ENCODE data around the gene MAP1S.

Gene MAP1S

GRCh38 chr19:17703824-17704463 is 15.3 kb upstream of the MAP1S start:
- H3K27me3 ChIP-seq (ENCODE audit: control insufficient read depth, insufficient read depth, low read length), result no peaks in the 10 kb centered on the region
- no peak overlapping the region for H3K9ac ChIP-seq (ENCODE audit: low read depth, low read length)
- H3K4me3 ChIP-seq (ENCODE audit: low read depth, low read length), result no peak overlapping the region
- H3K36me3 ChIP-seq (ENCODE audit: control insufficient read depth, insufficient read depth, low read length), result no peaks in the 10 kb centered on the region
- H3K4me1 ChIP-seq (ENCODE audit: control insufficient read depth, insufficient read depth, low read length), result no peaks in the 10 kb centered on the region
- H3K9me3 ChIP-seq (ENCODE audit: control insufficient read depth, insufficient read depth, low read length), result no peaks in the 10 kb centered on the region
- H3K27ac ChIP-seq (ENCODE audit: low read depth, low read length), result no peak overlapping the region

DNA sequence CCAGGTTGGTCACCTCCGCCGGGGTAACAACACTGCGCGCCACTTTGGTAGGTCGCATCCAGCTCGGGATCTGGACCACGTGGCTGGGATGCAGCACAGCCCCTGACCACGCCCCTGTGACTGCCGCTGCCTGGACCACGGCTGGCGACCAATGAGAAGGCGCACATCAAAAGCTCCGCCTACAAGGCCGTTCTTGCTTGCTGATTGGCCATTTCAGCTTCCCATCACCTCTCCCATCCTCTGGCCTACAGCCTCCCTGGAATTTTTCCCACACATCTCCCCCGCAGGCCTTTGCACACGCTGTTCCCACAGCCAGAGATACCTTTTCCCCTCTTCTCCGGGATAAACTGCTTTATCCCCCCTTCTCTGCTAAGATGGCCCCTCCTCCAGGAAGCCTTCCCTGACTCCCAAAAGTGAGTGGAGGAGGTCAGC is 12.5 kb upstream of the MAP1S start:
- Histone ChIP-seq H3K27ac (ENCODE audit: low read depth, low read length) (no peak overlapping the region), H3K4me3 (ENCODE audit: low read depth, low read length) (no peak overlapping the region), H3K9ac (ENCODE audit: low read depth, low read length) (no peak overlapping the region)

GRCh38 chr19:17711851-17712250 is 7.4 kb upstream of the MAP1S start:
- no peaks in the 10 kb centered on the region for H3K27me3 ChIP-seq (ENCODE audit: control insufficient read depth, insufficient read depth, low read length)

More for the DNA sequence above, 12.5 kb upstream of the MAP1S start:
- no peaks in the 10 kb centered on the region for H3K36me3 ChIP-seq (ENCODE audit: control insufficient read depth, insufficient read depth, low read length)
- H3K4me1 ChIP-seq (ENCODE audit: control insufficient read depth, insufficient read depth, low read length), result no peaks in the 10 kb centered on the region
- no peaks in the 10 kb centered on the region for H3K9me3 ChIP-seq (ENCODE audit: control insufficient read depth, insufficient read depth, low read length)
- no peaks in the 10 kb centered on the region for H3K27me3 ChIP-seq (ENCODE audit: control insufficient read depth, insufficient read depth, low read length)

DNA sequence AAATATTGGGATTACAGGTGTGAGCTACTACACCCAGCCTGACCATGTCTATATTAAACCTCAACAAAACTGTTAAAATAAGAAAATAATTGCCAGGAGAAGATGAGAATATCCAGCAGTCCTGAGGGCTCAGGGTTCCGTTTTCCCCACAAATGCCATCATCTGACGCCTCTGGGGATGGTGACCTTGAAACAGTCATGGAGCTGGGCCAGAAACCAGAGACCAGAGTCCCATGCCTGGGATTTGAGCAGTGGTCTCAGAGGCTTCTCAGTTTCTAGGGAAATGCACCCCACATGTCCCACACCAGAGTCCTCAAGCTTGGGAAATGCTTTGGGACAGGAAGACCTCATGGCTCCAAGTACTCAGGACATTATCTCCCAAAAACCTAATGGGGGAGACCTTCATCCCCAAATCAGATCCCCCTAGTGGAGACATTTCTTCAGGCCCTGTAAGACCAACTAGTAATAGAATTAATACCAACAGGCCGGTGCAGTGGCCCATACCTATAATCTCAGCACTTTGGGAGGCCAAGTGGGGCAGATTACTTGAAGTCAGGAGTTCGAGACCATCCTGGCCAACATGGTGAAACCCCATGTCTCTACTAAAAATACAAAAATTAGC is 2.9 kb upstream of the MAP1S start:
- Histone ChIP-seq H3K27me3 (ENCODE audit: control insufficient read depth, insufficient read depth, low read length) (no peaks in the 10 kb centered on the region), H3K4me3 (ENCODE audit: low read depth, low read length) (no peak overlapping the region), H3K36me3 (ENCODE audit: control insufficient read depth, insufficient read depth, low read length) (peaks cover 7% of the 10 kb centered on the region), H3K27ac (ENCODE audit: low read depth, low read length) (no peak overlapping the region), H3K9ac (ENCODE audit: low read depth, low read length) (no peak overlapping the region), H3K4me1 (ENCODE audit: control insufficient read depth, insufficient read depth, low read length) (peaks cover 15% of the 10 kb centered on the region), H3K9me3 (ENCODE audit: control insufficient read depth, insufficient read depth, low read length) (no peaks in the 10 kb centered on the region)

More at GRCh38 chr19:17711851-17712250, 7.4 kb upstream of the MAP1S start:
- Histone ChIP-seq H3K9me3 (ENCODE audit: control insufficient read depth, insufficient read depth, low read length) (no peaks in the 10 kb centered on the region), H3K4me3 (ENCODE audit: low read depth, low read length) (no peak overlapping the region), H3K9ac (ENCODE audit: low read depth, low read length) (no peak overlapping the region), H3K36me3 (ENCODE audit: control insufficient read depth, insufficient read depth, low read length) (no peaks in the 10 kb centered on the region), H3K4me1 (ENCODE audit: control insufficient read depth, insufficient read depth, low read length) (no peaks in the 10 kb centered on the region), H3K27ac (ENCODE audit: low read depth, low read length) (no peak overlapping the region)

DNA sequence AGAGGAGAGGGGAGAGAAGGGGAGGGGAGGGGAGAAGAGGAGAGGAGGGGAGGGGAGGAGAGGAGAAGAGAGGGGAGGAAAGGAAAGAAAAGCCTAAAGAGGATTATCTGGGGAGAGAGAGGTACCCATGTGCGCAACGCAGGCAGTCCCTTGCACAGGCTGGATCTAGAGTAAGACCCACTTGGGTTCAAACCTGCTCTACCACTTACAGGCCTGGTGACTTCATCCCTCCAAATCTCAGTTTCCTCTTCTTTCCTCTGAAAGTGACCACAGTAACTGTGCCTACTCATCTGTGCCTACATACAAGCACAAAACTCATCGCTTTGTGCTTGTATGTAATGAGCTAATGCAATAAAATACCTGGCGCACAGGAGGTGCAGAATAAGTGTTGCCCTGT is 732 bp upstream of the MAP1S start:
- Histone ChIP-seq H3K4me3 (ENCODE audit: low read depth, low read length) (peak overlapping the region; percentile 88), H3K4me1 (ENCODE audit: control insufficient read depth, insufficient read depth, low read length) (peaks cover 15% of the 10 kb centered on the region), H3K27ac (ENCODE audit: low read depth, low read length) (peak overlapping the region; percentile 71)

DNA sequence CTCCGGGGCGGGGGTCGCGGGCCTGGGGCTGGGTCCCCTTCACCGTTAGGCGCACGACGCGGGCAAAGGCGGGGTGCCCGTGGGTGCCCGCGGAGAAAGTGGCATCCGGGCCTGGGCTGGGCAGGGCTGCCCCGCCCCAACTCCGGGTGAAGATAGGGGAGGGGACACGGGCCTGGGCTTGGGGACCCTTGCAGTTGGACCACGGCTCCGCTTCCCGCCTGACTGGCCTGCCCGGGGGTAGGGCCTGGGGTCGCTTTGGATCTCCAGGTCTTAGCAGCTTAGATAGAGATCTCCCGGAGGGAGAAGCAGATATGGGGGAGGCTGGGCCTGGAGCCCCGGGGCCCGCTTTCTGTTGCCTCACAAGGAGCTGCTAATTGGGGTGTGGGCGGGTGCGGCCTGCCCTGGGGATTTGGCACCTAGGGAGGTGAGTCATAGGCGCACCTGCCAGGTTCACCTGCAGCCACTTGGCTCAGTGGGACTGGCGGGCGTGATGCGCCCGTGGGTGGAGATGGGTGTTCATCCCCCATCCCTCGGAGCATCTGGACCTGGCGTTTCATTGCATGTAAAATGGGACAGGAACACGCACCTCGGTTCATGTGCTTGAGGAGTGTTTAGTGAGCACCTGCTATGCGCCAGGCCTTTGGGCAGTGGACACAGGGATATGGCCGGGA is 585 bp downstream of the MAP1S start:
- peak overlapping the region; percentile 88 for H3K4me3 ChIP-seq (ENCODE audit: low read depth, low read length)
- H3K36me3 ChIP-seq (ENCODE audit: control insufficient read depth, insufficient read depth, low read length), result peaks cover 33% of the 10 kb centered on the region
- H3K9ac ChIP-seq (ENCODE audit: low read depth, low read length), result peak overlapping the region; percentile 55; the same call in 1 of the 2 replicates
- H3K27me3 ChIP-seq (ENCODE audit: control insufficient read depth, insufficient read depth, low read length), result no peaks in the 10 kb centered on the region
- no peak overlapping the region for H3K27ac ChIP-seq (ENCODE audit: low read depth, low read length)
- peaks cover 15% of the 10 kb centered on the region for H3K4me1 ChIP-seq (ENCODE audit: control insufficient read depth, insufficient read depth, low read length)
- H3K9me3 ChIP-seq (ENCODE audit: control insufficient read depth, insufficient read depth, low read length), result no peaks in the 10 kb centered on the region

More for the DNA sequence above, 732 bp upstream of the MAP1S start:
- H3K9me3 ChIP-seq (ENCODE audit: control insufficient read depth, insufficient read depth, low read length), result no peaks in the 10 kb centered on the region
- H3K9ac ChIP-seq (ENCODE audit: low read depth, low read length), result no peak overlapping the region
- H3K27me3 ChIP-seq (ENCODE audit: control insufficient read depth, insufficient read depth, low read length), result no peaks in the 10 kb centered on the region
- peaks cover 20% of the 10 kb centered on the region for H3K36me3 ChIP-seq (ENCODE audit: control insufficient read depth, insufficient read depth, low read length)

DNA sequence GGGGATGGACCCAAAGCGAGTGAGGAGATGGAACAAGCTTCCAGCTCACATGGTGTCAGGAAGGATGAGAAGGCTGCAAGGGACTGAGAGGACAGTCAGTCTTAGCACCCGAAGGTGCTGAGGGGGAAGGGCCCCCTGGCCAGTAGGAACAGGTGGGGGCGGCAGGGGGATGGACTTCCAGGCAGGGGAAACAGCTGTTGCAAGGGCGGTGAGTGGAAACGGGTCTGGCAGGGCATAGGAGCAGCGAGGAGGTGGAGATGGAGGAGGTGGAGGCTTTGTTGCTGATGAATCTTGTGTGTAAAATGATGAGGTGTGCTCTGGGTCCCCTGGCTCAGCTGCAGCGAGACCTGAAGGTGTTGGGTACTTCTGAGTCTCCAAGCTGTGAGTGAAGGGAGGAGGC is 1.2 kb downstream of the MAP1S start:
- Histone ChIP-seq H3K9me3 (ENCODE audit: control insufficient read depth, insufficient read depth, low read length) (no peaks in the 10 kb centered on the region), H3K36me3 (ENCODE audit: control insufficient read depth, insufficient read depth, low read length) (peaks cover 38% of the 10 kb centered on the region), H3K4me1 (ENCODE audit: control insufficient read depth, insufficient read depth, low read length) (peaks cover 15% of the 10 kb centered on the region), H3K9ac (ENCODE audit: low read depth, low read length) (peak overlapping the region; percentile 55; the same call in 1 of the 2 replicates), H3K27ac (ENCODE audit: low read depth, low read length) (no peak overlapping the region), H3K27me3 (ENCODE audit: control insufficient read depth, insufficient read depth, low read length) (no peaks in the 10 kb centered on the region), H3K4me3 (ENCODE audit: low read depth, low read length) (peak overlapping the region; percentile 88)

DNA sequence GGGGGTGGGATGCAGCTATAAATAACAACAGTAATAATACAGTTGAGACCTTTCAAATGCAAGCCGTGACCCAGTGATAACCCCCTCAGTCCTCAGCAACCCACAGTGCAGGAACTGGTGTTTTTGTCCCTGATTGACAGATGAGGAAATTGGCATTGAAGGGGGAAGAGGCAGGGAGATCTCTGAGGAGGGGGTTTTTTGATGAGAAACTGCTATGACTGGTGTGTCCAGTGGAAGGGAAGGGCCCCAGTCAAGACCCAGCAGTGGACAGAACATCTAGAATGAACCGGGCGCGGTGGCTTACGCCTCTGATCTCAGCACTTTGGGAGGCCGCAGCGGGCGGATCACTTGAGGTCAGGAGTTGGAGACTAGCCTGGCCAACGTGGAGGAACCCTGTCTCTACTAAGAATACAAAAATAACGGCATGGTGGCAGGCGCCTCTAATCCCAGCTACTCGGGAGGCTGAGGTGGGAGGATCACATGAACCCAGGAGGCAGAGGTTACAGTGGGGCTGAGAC is 1.9 kb downstream of the MAP1S start:
- Histone ChIP-seq H3K4me3 (ENCODE audit: low read depth, low read length) (no peak overlapping the region), H3K9ac (ENCODE audit: low read depth, low read length) (no peak overlapping the region), H3K4me1 (ENCODE audit: control insufficient read depth, insufficient read depth, low read length) (peaks cover 15% of the 10 kb centered on the region), H3K9me3 (ENCODE audit: control insufficient read depth, insufficient read depth, low read length) (no peaks in the 10 kb centered on the region), H3K36me3 (ENCODE audit: control insufficient read depth, insufficient read depth, low read length) (peaks cover 43% of the 10 kb centered on the region), H3K27ac (ENCODE audit: low read depth, low read length) (no peak overlapping the region), H3K27me3 (ENCODE audit: control insufficient read depth, insufficient read depth, low read length) (no peaks in the 10 kb centered on the region)

DNA sequence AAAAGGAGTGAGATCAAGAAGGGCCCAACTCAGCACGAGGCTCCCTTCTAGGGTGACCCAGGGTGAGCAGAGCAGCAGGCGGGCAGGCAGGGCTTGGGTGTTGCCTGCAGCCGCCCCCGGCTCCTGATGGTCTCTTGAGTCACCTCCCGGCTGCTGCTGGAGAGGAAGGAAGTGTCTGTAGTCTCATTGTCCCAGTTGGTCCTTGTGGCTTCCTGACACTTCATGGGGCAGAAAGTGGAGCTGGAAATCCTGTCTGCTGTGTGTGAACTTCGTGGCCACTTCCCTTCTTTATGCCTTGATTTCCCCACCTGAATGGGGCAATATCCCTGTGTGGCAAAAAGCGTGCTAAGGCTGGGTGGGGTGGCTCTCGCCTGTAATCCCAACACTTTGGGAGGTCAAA is 2.5 kb downstream of the MAP1S start:
- H3K4me1 ChIP-seq (ENCODE audit: control insufficient read depth, insufficient read depth, low read length), result peaks cover 15% of the 10 kb centered on the region
- peaks cover 50% of the 10 kb centered on the region for H3K36me3 ChIP-seq (ENCODE audit: control insufficient read depth, insufficient read depth, low read length)
- no peak overlapping the region for H3K27ac ChIP-seq (ENCODE audit: low read depth, low read length)
- H3K4me3 ChIP-seq (ENCODE audit: low read depth, low read length), result no peak overlapping the region
- H3K9me3 ChIP-seq (ENCODE audit: control insufficient read depth, insufficient read depth, low read length), result no peaks in the 10 kb centered on the region
- no peaks in the 10 kb centered on the region for H3K27me3 ChIP-seq (ENCODE audit: control insufficient read depth, insufficient read depth, low read length)
- no peak overlapping the region for H3K9ac ChIP-seq (ENCODE audit: low read depth, low read length)

DNA sequence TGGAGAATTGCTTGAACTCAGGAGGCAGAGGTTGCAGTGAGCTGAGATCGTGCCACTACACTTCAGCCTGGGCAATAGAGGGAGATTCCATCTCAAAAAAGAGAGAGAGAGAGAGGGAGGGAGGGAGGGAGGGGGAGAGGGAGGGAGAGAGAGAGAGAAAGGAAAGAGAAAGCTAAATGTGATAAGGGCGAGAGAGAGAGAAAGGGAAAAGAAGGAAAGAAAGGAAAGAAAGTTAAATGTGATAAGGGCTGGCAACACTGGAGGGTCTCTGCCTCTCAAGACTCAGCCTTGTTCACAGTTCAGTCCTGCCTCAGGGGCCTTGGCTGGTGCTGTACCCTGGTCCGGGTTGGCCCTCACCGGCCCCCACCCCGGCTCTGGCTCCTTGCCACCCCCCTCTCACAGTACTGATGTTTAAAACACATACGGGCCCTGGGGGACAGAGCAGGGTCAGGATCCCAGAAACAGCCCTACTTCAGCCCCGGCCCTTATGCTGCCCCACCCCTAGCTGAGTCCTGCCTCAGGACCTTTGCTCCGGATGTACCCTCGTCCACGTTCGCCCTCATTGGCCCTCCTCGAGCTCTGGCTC is 3.5 kb downstream of the MAP1S start:
- H3K9ac ChIP-seq (ENCODE audit: low read depth, low read length), result no peak overlapping the region
- peaks cover 15% of the 10 kb centered on the region for H3K4me1 ChIP-seq (ENCODE audit: control insufficient read depth, insufficient read depth, low read length)
- no peak overlapping the region for H3K27ac ChIP-seq (ENCODE audit: low read depth, low read length)

More for the DNA sequence above, 3.5 kb downstream of the MAP1S start:
- no peaks in the 10 kb centered on the region for H3K9me3 ChIP-seq (ENCODE audit: control insufficient read depth, insufficient read depth, low read length)
- H3K27me3 ChIP-seq (ENCODE audit: control insufficient read depth, insufficient read depth, low read length), result no peaks in the 10 kb centered on the region
- peaks cover 59% of the 10 kb centered on the region for H3K36me3 ChIP-seq (ENCODE audit: control insufficient read depth, insufficient read depth, low read length)
- no peak overlapping the region for H3K4me3 ChIP-seq (ENCODE audit: low read depth, low read length)
